Smooth muscle cell (in vitro differentiated cells): ENCODE data around the gene RANBP3. TPM values are rescaled to one million over a fixed set of nuclear protein-coding genes. Genes with fewer than 3 reads are reported as not detected.

Experiments used
- DNase-seq: peaks from one replicate; lab custom pipeline; 2025; ENCODE audit not compliant: unreplicated experiment; lab: John Stamatoyannopoulos, UW
- H2AFZ ChIP-seq: fragments of 200-600 bp; sonication (generic); 2 replicates; pipeline ENCODE4 v1.6.0; 2016; ENCODE audit warnings: antibody characterized with exemption, low read depth, mild to moderate bottlenecking
- H3F3A ChIP-seq: fragments of 200-600 bp; sonication (generic); 2 replicates; pipeline ENCODE4 v1.6.0; 2017; ENCODE audit warnings: antibody characterized with exemption, low read depth
- H3K27ac ChIP-seq: fragments of 200-600 bp; sonication (generic); 2 replicates; pipeline ENCODE4 v1.5.1; 2016; ENCODE audit warnings: low read depth, mild to moderate bottlenecking
- H3K27me3 ChIP-seq: fragments of 200-600 bp; sonication (generic); 2 replicates; pipeline ENCODE4 v1.6.1; 2016; ENCODE audit warnings: low read depth, mild to moderate bottlenecking
- H3K36me3 ChIP-seq: fragments of 200-600 bp; sonication (generic); 2 replicates; pipeline ENCODE4 v1.5.1; 2016; ENCODE audit warnings: low read depth
- H3K4me1 ChIP-seq: fragments of 200-600 bp; sonication (generic); 2 replicates; pipeline ENCODE4 v1.5.1; 2016; ENCODE audit warnings: low read depth
- H3K4me2 ChIP-seq: fragments of 200-600 bp; sonication (generic); 2 replicates; pipeline ENCODE4 v1.6.0; 2016; ENCODE audit warnings: mild to moderate bottlenecking
- H3K4me3 ChIP-seq: fragments of 200-600 bp; sonication (generic); 2 replicates; pipeline ENCODE4 v1.5.1; 2016; ENCODE audit warnings: mild to moderate bottlenecking
- H3K79me2 ChIP-seq: fragments of 200-600 bp; sonication (generic); 2 replicates; pipeline ENCODE4 v1.6.0; 2016; ENCODE audit warnings: low read depth, mild to moderate bottlenecking
- H3K9ac ChIP-seq: fragments of 200-600 bp; sonication (generic); 2 replicates; pipeline ENCODE4 v1.6.0; 2016; ENCODE audit warnings: low read depth
- H3K9me3 ChIP-seq: fragments of 200-600 bp; sonication (generic); replicated peaks from 2 replicates; pipeline ENCODE4 v1.5.1; 2016; ENCODE audit warnings: low read depth
- H4K20me1 ChIP-seq: fragments of 200-600 bp; sonication (generic); 2 replicates; pipeline ENCODE4 v1.6.0; 2016; ENCODE audit warnings: low read depth
- CTCF ChIP-seq: fragments of 200-600 bp; sonication (generic); IDR thresholded peaks from 2 replicates; pipeline ENCODE4 v1.5.1; 2017; ENCODE audit warnings: borderline replicate concordance, mild to moderate bottlenecking, antibody characterized with exemption; ENCODE audit not compliant: insufficient read depth, poor library complexity, severe bottlenecking
- WGBS: methylation state at CpG from one replicate; pipeline ENCODE4 v1.1.7; 2016; ENCODE audit warnings: low lambda C conversion rate; 5-methylcytosine and 5-hydroxymethylcytosine counted together
- polyA plus RNA-seq: library from polyadenylated mRNA; unstranded; fragments of >200 nt; fragmentation: Nextera tagmentation; extraction: Ambion mirVana; gene quantifications from 2 replicates; pipeline ENCODE4 v1.2.1, GENCODE V29; 2016
- total RNA-seq: library from RNA; depleted of rRNA; stranded (reverse); fragments of >200 nt; gene quantifications from 2 replicates; pipeline ENCODE4 v1.2.3, GENCODE V29; 2014

Gene RANBP3
- total and polyA plus RNA-seq, 2 experiments from 2014 or later, result 13.4 to 65.8 TPM

- no peak overlapping the region for H2AFZ ChIP-seq
- no peak overlapping the region for H3K4me3 ChIP-seq
- no peak overlapping the region for H3K4me2 ChIP-seq
- DNase-seq, result no peak
- H3K27me3 ChIP-seq, result no peaks in the 10 kb centered on the region
- WGBS, result 97% methylated on average over 31 of the region's 36 CpGs
- H3K27ac ChIP-seq, result no peak overlapping the region
- H3F3A ChIP-seq, result no peaks in the 10 kb centered on the region
- H4K20me1 ChIP-seq, result no peaks in the 10 kb centered on the region
- no peaks in the 10 kb centered on the region for H3K9me3 ChIP-seq
- no peak for TF ChIP-seq CTCF
- H3K79me2 ChIP-seq, result no peaks in the 10 kb centered on the region
- H3K9ac ChIP-seq, result no peak overlapping the region
- H3K4me1 ChIP-seq, result no peaks in the 10 kb centered on the region
- H3K36me3 ChIP-seq, result no peaks in the 10 kb centered on the region
Observed at GRCh38 chr19:5917431-5918107, 60.4 kb downstream of the RANBP3 start.

- H3K79me2 ChIP-seq, result no peaks in the 10 kb centered on the region
- H3K27ac ChIP-seq, result no peak overlapping the region
- WGBS, result 64% methylated on average over 14 of the region's 14 CpGs
- H3K9ac ChIP-seq, result no peak overlapping the region
- H3K9me3 ChIP-seq, result no peaks in the 10 kb centered on the region
- H3K36me3 ChIP-seq, result no peaks in the 10 kb centered on the region
- H3F3A ChIP-seq, result peaks cover 2% of the 10 kb centered on the region
- H3K4me1 ChIP-seq, result no peaks in the 10 kb centered on the region
- peak overlapping the region; percentile 43 for H3K4me2 ChIP-seq
- no peak for TF ChIP-seq CTCF
- H4K20me1 ChIP-seq, result no peaks in the 10 kb centered on the region
- no peaks in the 10 kb centered on the region for H3K27me3 ChIP-seq
- no peak overlapping the region for H2AFZ ChIP-seq
- no peak overlapping the region for H3K4me3 ChIP-seq
- no peak for DNase-seq
Observed at GRCh38 chr19:5916181-5916708, 61.7 kb downstream of the RANBP3 start.

- no peak for DNase-seq
- H3K4me2 ChIP-seq, result peak overlapping the region; percentile 43
- H3K9ac ChIP-seq, result no peak overlapping the region
- peaks cover 3% of the 10 kb centered on the region for H3F3A ChIP-seq
- H3K4me3 ChIP-seq, result no peak overlapping the region
- H3K27ac ChIP-seq, result no peak overlapping the region
- no peaks in the 10 kb centered on the region for H3K4me1 ChIP-seq
- 70% methylated on average over 11 of the region's 11 CpGs for WGBS
- H2AFZ ChIP-seq, result no peak overlapping the region
- H3K9me3 ChIP-seq, result no peaks in the 10 kb centered on the region
- TF ChIP-seq CTCF, result no peak
- H3K79me2 ChIP-seq, result no peaks in the 10 kb centered on the region
- H4K20me1 ChIP-seq, result no peaks in the 10 kb centered on the region
- H3K27me3 ChIP-seq, result no peaks in the 10 kb centered on the region
- no peaks in the 10 kb centered on the region for H3K36me3 ChIP-seq
Observed at GRCh38 chr19:5915782-5916165, 62.2 kb downstream of the RANBP3 start.
